Endothelial cell of umbilical vein (primary cell): ENCODE data around the gene SETBP1.

Experiments
- EZH2 ChIP-seq: IDR thresholded peaks from 2 replicates; pipeline ENCODE4 v1.6.1; 2012; ENCODE audit warnings: borderline replicate concordance, low read depth, mild to moderate bottlenecking, moderate library complexity, low read length, inconsistent platforms; ENCODE audit not compliant: severe bottlenecking
- FOS ChIP-seq: IDR thresholded peaks from 2 replicates; pipeline ENCODE4 v1.6.1; 2011; ENCODE audit warnings: mild to moderate bottlenecking, low read length, moderate library complexity, borderline replicate concordance; ENCODE audit not compliant: insufficient read depth
- MYC ChIP-seq: IDR thresholded peaks from one replicate; pipeline ENCODE4 v1.6.1; 2011; ENCODE audit warnings: mild to moderate bottlenecking, low read depth, low read length
- POLR2A ChIP-seq: IDR thresholded peaks from 2 replicates; pipeline ENCODE4 v1.6.1; 2012; ENCODE audit warnings: low read depth, mild to moderate bottlenecking, control low read depth, low read length
- POLR2AphosphoS5 ChIP-seq: IDR thresholded peaks from 2 replicates; pipeline ENCODE4 v1.6.1; 2012; ENCODE audit warnings: low read depth, mild to moderate bottlenecking, control low read depth, low read length, moderate library complexity; ENCODE audit not compliant: insufficient read depth
- TF ChIP-seq, protein P1 (sequence below), 2 donors: IDR thresholded peaks; 1 replicate in 1 of 2; 2 replicates in 1 of 2; pipeline ENCODE4 v1.5.1; 2011; ENCODE audit warnings: low read length in 2 of 2, mild to moderate bottlenecking in 2 of 2, moderate library complexity in 2 of 2, control low read depth in 1 of 2, inconsistent platforms in 1 of 2, low read depth in 1 of 2; ENCODE audit not compliant: insufficient read depth in 1 of 2; ENCODE audit errors: extremely low read depth in 1 of 2

DNA sequence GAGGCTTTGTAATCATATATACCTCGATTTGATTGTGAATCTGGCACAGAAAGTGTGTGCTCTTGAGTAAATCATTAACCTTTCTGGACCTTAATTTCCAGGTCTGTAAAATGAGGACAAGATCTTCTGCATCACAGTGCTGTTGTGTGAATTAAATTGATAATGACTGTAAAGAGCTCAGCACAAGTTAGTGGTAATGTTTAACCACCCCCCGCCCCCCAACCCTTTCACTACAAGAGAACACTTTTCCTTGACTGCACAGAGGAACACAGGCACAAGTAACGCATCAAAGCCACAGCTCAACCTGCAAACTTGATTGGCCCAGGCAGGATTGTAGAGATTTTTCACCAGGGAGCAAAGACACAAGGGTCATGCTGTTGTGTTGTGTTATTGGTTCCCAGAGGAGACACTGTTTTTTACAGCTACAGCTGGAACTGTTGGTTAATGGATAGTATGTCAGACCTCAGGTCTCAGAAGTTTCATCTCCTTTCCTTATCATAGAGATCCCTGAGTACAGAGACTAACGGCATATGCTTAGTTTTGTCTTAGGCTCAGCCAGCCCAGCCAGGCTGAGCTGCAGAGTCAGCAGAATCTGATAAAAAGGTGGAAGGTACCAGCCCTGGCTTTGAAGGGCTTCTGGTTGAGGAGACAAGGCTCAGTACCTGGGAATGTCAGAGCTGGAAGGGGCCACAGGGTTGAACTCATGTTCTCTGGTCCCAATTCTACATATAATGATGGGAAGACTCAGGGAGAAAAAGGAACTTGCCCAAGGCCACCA is 10.6 kb downstream of the SETBP1 start:
- TF ChIP-seq POLR2AphosphoS5 = no peak
- TF ChIP-seq POLR2A = no peak
- TF ChIP-seq EZH2 = no peak
- TF ChIP-seq, protein P1, sequence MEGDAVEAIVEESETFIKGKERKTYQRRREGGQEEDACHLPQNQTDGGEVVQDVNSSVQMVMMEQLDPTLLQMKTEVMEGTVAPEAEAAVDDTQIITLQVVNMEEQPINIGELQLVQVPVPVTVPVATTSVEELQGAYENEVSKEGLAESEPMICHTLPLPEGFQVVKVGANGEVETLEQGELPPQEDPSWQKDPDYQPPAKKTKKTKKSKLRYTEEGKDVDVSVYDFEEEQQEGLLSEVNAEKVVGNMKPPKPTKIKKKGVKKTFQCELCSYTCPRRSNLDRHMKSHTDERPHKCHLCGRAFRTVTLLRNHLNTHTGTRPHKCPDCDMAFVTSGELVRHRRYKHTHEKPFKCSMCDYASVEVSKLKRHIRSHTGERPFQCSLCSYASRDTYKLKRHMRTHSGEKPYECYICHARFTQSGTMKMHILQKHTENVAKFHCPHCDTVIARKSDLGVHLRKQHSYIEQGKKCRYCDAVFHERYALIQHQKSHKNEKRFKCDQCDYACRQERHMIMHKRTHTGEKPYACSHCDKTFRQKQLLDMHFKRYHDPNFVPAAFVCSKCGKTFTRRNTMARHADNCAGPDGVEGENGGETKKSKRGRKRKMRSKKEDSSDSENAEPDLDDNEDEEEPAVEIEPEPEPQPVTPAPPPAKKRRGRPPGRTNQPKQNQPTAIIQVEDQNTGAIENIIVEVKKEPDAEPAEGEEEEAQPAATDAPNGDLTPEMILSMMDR (IDR thresholded peaks at IDR 0.05; ENCODE audit: extremely low read depth in 1 of 2, insufficient read depth in 1 of 2, low read depth in 1 of 2, low read length in 2 of 2) = no peak
- TF ChIP-seq MYC = no peak
- no peak for TF ChIP-seq FOS
